SKM-1 treated with dmso at 0.1 percent for 144 hours (cell line): ENCODE data around the gene TRIP6.

Experiments
- DNase-seq: peaks from one replicate; lab custom pipeline; 2025; ENCODE audit not compliant: unreplicated experiment; lab: John Stamatoyannopoulos, UW

The TRIP6 gene

GRCh38 chr7:100873599-100874299 is 6.6 kb downstream of the TRIP6 start:
- no peak for DNase-seq

- DNase-seq = no peak
Measured at GRCh38 chr7:100874300-100874576, 7.1 kb downstream of the TRIP6 start.

- DNase-seq = peak; percentile 97
Measured at GRCh38 chr7:100874577-100875355, 7.6 kb downstream of the TRIP6 start, which contains the start of gene SRRT. Gene SRRT, plus strand, starts transcription at chr7:100875103. Its CDS starts 488 bp downstream, at chr7:100875591.

- no peak for DNase-seq
Measured at GRCh38 chr7:100875356-100875751, 8.2 kb downstream of the TRIP6 start.

- no peak for DNase-seq
Measured at GRCh38 chr7:100878013-100878412, 10.8 kb downstream of the TRIP6 start.

GRCh38 chr7:100878685-100879084 is 11.5 kb downstream of the TRIP6 start:
- DNase-seq = no peak

GRCh38 chr7:100879685-100880261 is 12.6 kb downstream of the TRIP6 start:
- no peak for DNase-seq

GRCh38 chr7:100880645-100881044 is 13.5 kb downstream of the TRIP6 start:
- no peak for DNase-seq

- DNase-seq = no peak
Measured at GRCh38 chr7:100881136-100881535, 13.9 kb downstream of the TRIP6 start.

- no peak for DNase-seq
Measured at GRCh38 chr7:100882201-100882600, 15.0 kb downstream of the TRIP6 start.

- no peak for DNase-seq
Measured at GRCh38 chr7:100882785-100883526, 15.8 kb downstream of the TRIP6 start.

- no peak for DNase-seq
Measured at GRCh38 chr7:100884736-100885439, 17.7 kb downstream of the TRIP6 start.

- no peak for DNase-seq
Measured at GRCh38 chr7:100885440-100886141, 18.4 kb downstream of the TRIP6 start.

GRCh38 chr7:100886142-100886935 is 19.2 kb downstream of the TRIP6 start:
- no peak for DNase-seq

- peak; percentile 59 for DNase-seq
Measured at GRCh38 chr7:100886936-100887515, 19.8 kb downstream of the TRIP6 start.

- peak; percentile 93 for DNase-seq
Measured at GRCh38 chr7:100887516-100888290, 20.5 kb downstream of the TRIP6 start.

- no peak for DNase-seq
Measured at GRCh38 chr7:100888291-100888987, 21.3 kb downstream of the TRIP6 start.
